ENCODE measurements around the gene VWA5B1. TPM values are rescaled to one million over a fixed set of nuclear protein-coding genes. Genes with fewer than 3 reads are reported as not detected.

VWA5B1 gene
- polyA plus RNA-seq, 1 donor (not counting 4 experiments of a cell fraction or from before 2014, with no cell fraction given), result not detected

DNA sequence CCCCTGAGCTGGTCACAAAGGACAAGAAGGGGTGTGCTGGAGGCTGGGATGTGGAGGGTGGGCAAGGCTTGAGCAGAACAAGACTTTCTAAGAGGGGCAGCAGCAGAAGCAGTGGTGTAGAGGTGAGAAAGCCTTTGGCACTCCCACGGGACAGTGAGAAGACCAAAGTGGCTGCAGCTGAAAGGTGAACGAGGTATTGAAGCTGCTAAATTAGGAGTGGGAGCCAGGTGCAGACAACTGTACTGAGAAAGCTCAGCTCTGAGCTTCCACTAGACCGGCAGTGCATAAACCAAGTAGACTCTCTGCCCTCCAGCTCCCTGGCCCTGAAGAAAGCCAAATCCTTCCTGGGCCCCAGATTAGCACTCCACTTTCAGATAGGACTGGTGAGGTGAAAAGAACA lies 93.0 kb downstream of the VWA5B1 start:
- H3K4me1 ChIP-seq (ENCODE audit: control insufficient read depth, extremely low read depth, insufficient read depth, low read length), result peaks cover 12% of the 10 kb centered on the region
- H3K36me3 ChIP-seq (ENCODE audit: control insufficient read depth in 2 of 2, extremely low read depth in 1 of 2, insufficient read depth in 2 of 2, low read length in 2 of 2), result no peaks in the 10 kb centered on the region
- no peak overlapping the region for H3K4me2 ChIP-seq (ENCODE audit: control insufficient read depth, extremely low read depth, insufficient read depth, low read depth, low read length)
- H3K9ac ChIP-seq (ENCODE audit: control insufficient read depth, extremely low read depth, insufficient read depth, low read length), result no peak overlapping the region
- H3K9me1 ChIP-seq (ENCODE audit: control insufficient read depth, extremely low read depth, insufficient read depth, low read length), result peaks cover 3% of the 10 kb centered on the region
- H3K27ac ChIP-seq (ENCODE audit: control insufficient read depth, insufficient read depth, low read length), result no peak overlapping the region
- dilution Hi-C loops (cut with MboI; ENCODE audit: extremely low pct_ligation_motif_present, low sequenced_read_pairs), result no loop called here
- peaks cover 49% of the 10 kb centered on the region for H3K27me3 ChIP-seq (ENCODE audit: control insufficient read depth, extremely low read depth, insufficient read depth, low read length)
- FAIRE-seq (no peak), DNase-seq (ENCODE audit: low read depth, low spot score) (no peak)
- no peaks in the 10 kb centered on the region for H3K9me3 ChIP-seq (ENCODE audit: control insufficient read depth, low read depth, low read length)
- no peak for TF ChIP-seq CTCF (optimal IDR thresholded peaks at IDR 0.05 in 1 of 3, IDR thresholded peaks at IDR 0.05 in 1 of 3, conservative IDR thresholded peaks at IDR 0.05 in 1 of 3; ENCODE audit: extremely low read depth in 1 of 3, insufficient read depth in 2 of 3, low read length in 3 of 3)
- H3K4me3 ChIP-seq (ENCODE audit: control insufficient read depth in 2 of 3, extremely low read depth in 1 of 3, insufficient read depth in 2 of 3, low read depth in 1 of 3, low read length in 3 of 3), result no peak overlapping the region
- H4K20me1 ChIP-seq (ENCODE audit: control insufficient read depth, extremely low read depth, insufficient read depth, low read length), result no peaks in the 10 kb centered on the region
- no peak overlapping the region for H2AFZ ChIP-seq (ENCODE audit: control insufficient read depth, low read length)
- no peaks in the 10 kb centered on the region for H3K79me2 ChIP-seq (ENCODE audit: control insufficient read depth, insufficient read depth, low read length)

GRCh38 chr1:20385630-20386029 lies 95.0 kb downstream of the VWA5B1 start:
- H3K27ac ChIP-seq (ENCODE audit: control insufficient read depth, insufficient read depth, low read length), result no peak overlapping the region
- no peaks in the 10 kb centered on the region for H3K79me2 ChIP-seq (ENCODE audit: control insufficient read depth, insufficient read depth, low read length)
- H3K9me1 ChIP-seq (ENCODE audit: control insufficient read depth, extremely low read depth, insufficient read depth, low read length), result peaks cover 3% of the 10 kb centered on the region
- H3K9ac ChIP-seq (ENCODE audit: control insufficient read depth, extremely low read depth, insufficient read depth, low read length), result no peak overlapping the region
- H2AFZ ChIP-seq (ENCODE audit: control insufficient read depth, low read length), result no peak overlapping the region
- peaks cover 54% of the 10 kb centered on the region for H3K27me3 ChIP-seq (ENCODE audit: control insufficient read depth, extremely low read depth, insufficient read depth, low read length)
- no peak overlapping the region for H3K4me3 ChIP-seq (ENCODE audit: control insufficient read depth in 2 of 3, extremely low read depth in 1 of 3, insufficient read depth in 2 of 3, low read depth in 1 of 3, low read length in 3 of 3)
- no peak overlapping the region for H3K4me2 ChIP-seq (ENCODE audit: control insufficient read depth, extremely low read depth, insufficient read depth, low read depth, low read length)
- FAIRE-seq (no peak), DNase-seq (ENCODE audit: low read depth, low spot score) (no peak)
- no peaks in the 10 kb centered on the region for H3K9me3 ChIP-seq (ENCODE audit: control insufficient read depth, low read depth, low read length)
- peaks cover 7% of the 10 kb centered on the region for H3K4me1 ChIP-seq (ENCODE audit: control insufficient read depth, extremely low read depth, insufficient read depth, low read length)
- H4K20me1 ChIP-seq (ENCODE audit: control insufficient read depth, extremely low read depth, insufficient read depth, low read length), result no peaks in the 10 kb centered on the region
- dilution Hi-C loops (cut with MboI; ENCODE audit: extremely low pct_ligation_motif_present, low sequenced_read_pairs), result no loop called here
- H3K36me3 ChIP-seq (ENCODE audit: control insufficient read depth in 2 of 2, extremely low read depth in 1 of 2, insufficient read depth in 2 of 2, low read length in 2 of 2), result no peaks in the 10 kb centered on the region
- TF ChIP-seq EZH2 (IDR thresholded peaks at IDR 0.05; ENCODE audit: low read length), result no peak
- TF ChIP-seq CTCF (optimal IDR thresholded peaks at IDR 0.05 in 1 of 3, IDR thresholded peaks at IDR 0.05 in 1 of 3, conservative IDR thresholded peaks at IDR 0.05 in 1 of 3; ENCODE audit: extremely low read depth in 1 of 3, insufficient read depth in 2 of 3, low read length in 3 of 3), result no peak

Data from keratinocyte (primary cell).